H9 (cell line): Measurements from ENCODE around the gene MYOD1. TPM values are rescaled to one million over a fixed set of nuclear protein-coding genes. Genes with fewer than 3 reads are reported as not detected.

Experiments
- DNase-seq: peaks from one replicate; pipeline ENCODE4 v3.0.0-alpha.2; 2017
- H2AFZ ChIP-seq: one replicate; pipeline ENCODE4 v1.6.1; 2013; ENCODE audit warnings: mild to moderate bottlenecking, low read length, control low read depth, moderate library complexity
- H2AK5ac ChIP-seq: 2 replicates; pipeline ENCODE4 v1.6.1; 2013; ENCODE audit warnings: low read length, control low read depth, mixed read lengths; ENCODE audit not compliant: insufficient read length
- H2BK120ac ChIP-seq: one replicate; pipeline ENCODE4 v1.6.1; 2013; ENCODE audit warnings: low read depth, mild to moderate bottlenecking, low read length, control low read depth, inconsistent platforms; ENCODE audit not compliant: poor library complexity, severe bottlenecking
- H2BK12ac ChIP-seq: 2 replicates; pipeline ENCODE4 v1.6.1; 2013; ENCODE audit warnings: low read length, control low read depth, mixed read lengths, low read depth; ENCODE audit not compliant: insufficient read length
- H2BK15ac ChIP-seq: 2 replicates; pipeline ENCODE4 v1.6.1; 2013; ENCODE audit warnings: low read depth, low read length, control low read depth
- H2BK20ac ChIP-seq: one replicate; pipeline ENCODE4 v1.6.1; 2013; ENCODE audit warnings: low read depth, mild to moderate bottlenecking, low read length, control low read depth, inconsistent platforms; ENCODE audit not compliant: poor library complexity, severe bottlenecking
- H2BK5ac ChIP-seq: 2 replicates; pipeline ENCODE4 v1.6.1; 2013; ENCODE audit warnings: low read length, control low read depth, mixed read lengths; ENCODE audit not compliant: insufficient read length
- H3K14ac ChIP-seq: 2 replicates; pipeline ENCODE4 v1.6.1; 2013; ENCODE audit warnings: low read length, control low read depth; ENCODE audit not compliant: insufficient read depth
- H3K18ac ChIP-seq: 2 replicates; pipeline ENCODE4 v1.6.1; 2013; ENCODE audit warnings: low read depth, mild to moderate bottlenecking, mixed read lengths, low read length, control low read depth; ENCODE audit not compliant: insufficient read length
- H3K23ac ChIP-seq: 2 replicates; pipeline ENCODE4 v1.6.1; 2013; ENCODE audit warnings: low read length, control low read depth, mixed read lengths, low read depth; ENCODE audit not compliant: insufficient read length
- H3K23me2 ChIP-seq: 2 replicates; pipeline ENCODE4 v1.6.1; 2013; ENCODE audit warnings: low read depth, mild to moderate bottlenecking, mixed read lengths, low read length, control low read depth; ENCODE audit not compliant: insufficient read length, poor library complexity, severe bottlenecking
- H3K27ac ChIP-seq: 2 replicates; pipeline ENCODE4 v1.5.1; 2013; ENCODE audit warnings: low read length, control low read depth, mixed read lengths, low read depth; ENCODE audit not compliant: insufficient read length
- H3K27me3 ChIP-seq: 2 replicates; pipeline ENCODE4 v1.6.1; 2013; ENCODE audit warnings: low read length, control low read depth, inconsistent platforms; ENCODE audit not compliant: insufficient read depth
- H3K4ac ChIP-seq: 2 replicates; pipeline ENCODE4 v1.6.1; 2013; ENCODE audit warnings: low read depth, mild to moderate bottlenecking, control low read depth, inconsistent platforms, low read length, moderate library complexity
- H3K4me1 ChIP-seq: 2 replicates; pipeline ENCODE4 v1.6.1; 2013; ENCODE audit warnings: low read length, control low read depth, inconsistent platforms; ENCODE audit not compliant: insufficient read depth
- H3K4me2 ChIP-seq: 2 replicates; pipeline ENCODE4 v1.6.1; 2013; ENCODE audit warnings: low read length, control low read depth, mixed read lengths; ENCODE audit not compliant: insufficient read length, insufficient read depth
- H3K56ac ChIP-seq: 2 replicates; pipeline ENCODE4 v1.6.1; 2013; ENCODE audit warnings: low read depth, mild to moderate bottlenecking, mixed read lengths, low read length, control low read depth; ENCODE audit not compliant: insufficient read length
- H3K79me1 ChIP-seq: 2 replicates; pipeline ENCODE4 v1.6.1; 2013; ENCODE audit warnings: low read depth, mild to moderate bottlenecking, moderate library complexity, low read length, control low read depth, inconsistent platforms; ENCODE audit not compliant: insufficient read depth, poor library complexity, severe bottlenecking
- H3K79me2 ChIP-seq: 2 replicates; pipeline ENCODE4 v1.6.1; 2013; ENCODE audit warnings: low read length, control low read depth, inconsistent platforms; ENCODE audit not compliant: insufficient read depth
- H3K9ac ChIP-seq: 2 replicates; pipeline ENCODE4 v1.6.1; 2013; ENCODE audit warnings: low read length, control low read depth, mixed read lengths; ENCODE audit not compliant: insufficient read length; ENCODE audit errors: extremely low read depth
- H3K9me3 ChIP-seq: one replicate; pipeline ENCODE4 v1.6.1; 2013; ENCODE audit warnings: low read depth, low read length, inconsistent platforms; ENCODE audit not compliant: control insufficient read depth
- H3T11ph ChIP-seq: one replicate; pipeline ENCODE4 v1.6.1; 2013; ENCODE audit warnings: mild to moderate bottlenecking, low read length, control low read depth, inconsistent platforms
- H4K20me1 ChIP-seq: one replicate; pipeline ENCODE4 v1.6.1; 2013; ENCODE audit not compliant: control insufficient read depth, insufficient read length, insufficient read depth
- H4K5ac ChIP-seq: 2 replicates; pipeline ENCODE4 v1.6.1; 2013; ENCODE audit warnings: low read depth, mild to moderate bottlenecking, mixed read lengths, low read length, control low read depth; ENCODE audit not compliant: insufficient read length
- H4K8ac ChIP-seq: replicated peaks from 2 replicates; pipeline ENCODE4 v1.6.1; 2013; ENCODE audit warnings: low read length, control low read depth, mixed read lengths, low read depth; ENCODE audit not compliant: insufficient read length
- H4K91ac ChIP-seq: 2 replicates; pipeline ENCODE4 v1.6.1; 2013; ENCODE audit warnings: low read depth, mild to moderate bottlenecking, moderate library complexity, mixed read lengths, low read length, control low read depth; ENCODE audit not compliant: insufficient read length
- H3K27ac Mint-ChIP-seq, 3 experiments: 2 replicates in 2 of 3; 3 replicates in 1 of 3; pipeline ENCODE4 v1.8.0; 2020 to 2021; ENCODE audit warnings: mixed read lengths in 3 of 3, mild to moderate bottlenecking in 1 of 3, moderate library complexity in 1 of 3
- H3K27me3 Mint-ChIP-seq: 2 replicates; pipeline ENCODE4 v1.8.0; 2021; ENCODE audit warnings: low read depth, mild to moderate bottlenecking, moderate library complexity, mixed read lengths
- H3K36me3 Mint-ChIP-seq, 3 experiments: 2 replicates in 2 of 3; 3 replicates in 1 of 3; pipeline ENCODE4 v1.8.0; 2020 to 2021; ENCODE audit warnings: low read depth in 3 of 3, mixed read lengths in 3 of 3; ENCODE audit not compliant: insufficient read depth in 1 of 3
- H3K4me1 Mint-ChIP-seq, 2 experiments: 2 replicates each; pipeline ENCODE4 v1.8.0; 2020; ENCODE audit warnings: mixed read lengths in 2 of 2
- H3K4me3 Mint-ChIP-seq, 2 experiments: 2 replicates in 1 of 2; 3 replicates in 1 of 2; pipeline ENCODE4 v1.8.0; 2020 to 2021; ENCODE audit warnings: mild to moderate bottlenecking in 2 of 2, mixed read lengths in 2 of 2, moderate library complexity in 1 of 2
- H3K9me3 Mint-ChIP-seq, 2 experiments: 2 replicates in 1 of 2; 3 replicates in 1 of 2; pipeline ENCODE4 v1.8.0; 2020; ENCODE audit warnings: mild to moderate bottlenecking in 2 of 2, mixed read lengths in 2 of 2, moderate library complexity in 1 of 2
- WGBS: extraction: QIAGEN DNeasy Blood & Tissue Kit; methylation state at CpG from one replicate; pipeline ENCODE4 v1.1.7; 2013; ENCODE audit warnings: missing lambda C conversion rate, low lambda C conversion rate, mixed read lengths; ENCODE audit not compliant: insufficient read length; ENCODE audit errors: extremely low coverage; 5-methylcytosine and 5-hydroxymethylcytosine counted together
- total RNA-seq: library from RNA; stranded (reverse); gene quantifications from 2 replicates; pipeline ENCODE4 v1.2.1, GENCODE V29; 2021
- TF ChIP-seq, protein P1 (sequence below): fragments of 200-600 bp; sonication (generic); conservative IDR thresholded peaks from 3 replicates; pipeline ENCODE4 v1.8.0; 2021; ENCODE audit warnings: antibody characterized with exemption, mild to moderate bottlenecking

MYOD1 gene
- total RNA-seq, 1 experiment from 2014 or later = not detected

DNA sequence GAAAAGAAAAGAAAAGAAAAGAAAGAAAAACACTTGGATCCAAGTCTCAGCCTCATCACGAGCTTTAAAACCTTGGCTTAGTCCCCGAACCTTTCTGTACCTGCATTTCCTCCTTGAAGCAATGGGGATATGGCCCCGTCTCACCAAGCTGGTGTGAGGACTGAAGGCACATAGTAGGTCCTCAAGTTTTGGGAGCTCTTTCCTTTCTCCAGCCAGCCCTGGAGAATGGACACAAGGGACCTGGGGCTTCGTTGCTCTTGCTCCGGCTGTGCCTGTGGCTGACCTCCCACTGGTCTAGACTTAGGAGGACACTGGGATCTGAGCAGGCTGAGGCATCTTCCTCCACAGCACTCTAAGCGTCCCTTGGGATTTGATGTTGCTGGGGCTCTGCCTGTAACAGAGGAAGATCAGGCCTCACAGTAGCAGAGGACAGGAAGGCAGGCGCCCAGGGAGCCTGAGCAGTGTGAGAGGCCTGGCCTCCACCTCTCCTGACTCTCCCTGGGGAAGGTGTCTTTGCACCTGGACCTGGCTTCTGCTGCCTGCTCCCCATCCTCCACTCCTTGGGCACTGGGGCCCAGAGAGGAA, 48.0 kb downstream of the MYOD1 start:
- Histone ChIP-seq H4K91ac (no peak overlapping the region), H3K56ac (no peak overlapping the region), H2AFZ (no peak overlapping the region), H3K18ac (no peak overlapping the region), H3K4me1 (no peaks in the 10 kb centered on the region), H3K27ac (no peak overlapping the region), H3K79me1 (no peaks in the 10 kb centered on the region), H2BK20ac (no peak overlapping the region), H3K14ac (no peak overlapping the region), H3K4ac (no peak overlapping the region), H2BK12ac (no peak overlapping the region), H3K9ac (no peak overlapping the region), H3K4me2 (no peak overlapping the region), H2BK5ac (no peak overlapping the region), H3K27me3 (no peaks in the 10 kb centered on the region), H4K20me1 (no peaks in the 10 kb centered on the region), H3K23ac (no peak overlapping the region), H4K8ac (no peak overlapping the region), H2BK120ac (no peak overlapping the region), H4K5ac (no peak overlapping the region), H3K23me2 (no peaks in the 10 kb centered on the region), H2BK15ac (no peak overlapping the region), H3T11ph (no peak overlapping the region), H3K79me2 (no peaks in the 10 kb centered on the region), H3K9me3 (no peaks in the 10 kb centered on the region), H2AK5ac (no peak overlapping the region)
- no peak for DNase-seq
- Mint-ChIP-seq H3K4me3 (no peak overlapping the region), H3K4me1 (peaks cover 4 to 15% of the 10 kb centered on the region in 2 experiments; a peak in 3 of 4 replicates), H3K27ac (no peak overlapping the region), H3K36me3 (no peaks in the 10 kb centered on the region), H3K27me3 (no peaks in the 10 kb centered on the region; the same call in 1 of the 2 replicates), H3K9me3 (no peaks in the 10 kb centered on the region; a peak in 2 of 5 replicates)
- no CpG with 5 or more reads among the region's 7 CpGs for WGBS
- TF ChIP-seq, protein P1, sequence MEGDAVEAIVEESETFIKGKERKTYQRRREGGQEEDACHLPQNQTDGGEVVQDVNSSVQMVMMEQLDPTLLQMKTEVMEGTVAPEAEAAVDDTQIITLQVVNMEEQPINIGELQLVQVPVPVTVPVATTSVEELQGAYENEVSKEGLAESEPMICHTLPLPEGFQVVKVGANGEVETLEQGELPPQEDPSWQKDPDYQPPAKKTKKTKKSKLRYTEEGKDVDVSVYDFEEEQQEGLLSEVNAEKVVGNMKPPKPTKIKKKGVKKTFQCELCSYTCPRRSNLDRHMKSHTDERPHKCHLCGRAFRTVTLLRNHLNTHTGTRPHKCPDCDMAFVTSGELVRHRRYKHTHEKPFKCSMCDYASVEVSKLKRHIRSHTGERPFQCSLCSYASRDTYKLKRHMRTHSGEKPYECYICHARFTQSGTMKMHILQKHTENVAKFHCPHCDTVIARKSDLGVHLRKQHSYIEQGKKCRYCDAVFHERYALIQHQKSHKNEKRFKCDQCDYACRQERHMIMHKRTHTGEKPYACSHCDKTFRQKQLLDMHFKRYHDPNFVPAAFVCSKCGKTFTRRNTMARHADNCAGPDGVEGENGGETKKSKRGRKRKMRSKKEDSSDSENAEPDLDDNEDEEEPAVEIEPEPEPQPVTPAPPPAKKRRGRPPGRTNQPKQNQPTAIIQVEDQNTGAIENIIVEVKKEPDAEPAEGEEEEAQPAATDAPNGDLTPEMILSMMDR = no peak
